ENCODE results near the gene ZFC3H1.

GRCh38 chr12:71695782-71696181, 32.1 kb upstream of the ZFC3H1 start:
- TF ChIP-seq POLR2AphosphoS5 (IDR thresholded peaks at IDR 0.05; ENCODE audit: borderline replicate concordance, low read depth, low read length) (no peak), EZH2 (IDR thresholded peaks at IDR 0.05) (no peak)
